ENCODE data around the gene HP1BP3.

The HP1BP3 gene

GRCh38 chr1:20708891-20709290, 78.2 kb downstream of the HP1BP3 start:
- no peak for TF ChIP-seq CTCF (conservative IDR thresholded peaks at IDR 0.05; ENCODE audit: control insufficient read depth, insufficient read depth, low read depth, low read length)
- DNase-seq (ENCODE audit: low read depth) = no peak
- no peak overlapping the region for H3K4me3 ChIP-seq (ENCODE audit: control insufficient read depth, low read depth, low read length)

GRCh38 chr1:20708057-20708456, 79.0 kb downstream of the HP1BP3 start:
- no peak for DNase-seq (ENCODE audit: low read depth)
- TF ChIP-seq CTCF (conservative IDR thresholded peaks at IDR 0.05; ENCODE audit: control insufficient read depth, insufficient read depth, low read depth, low read length) = no peak
- H3K4me3 ChIP-seq (ENCODE audit: control insufficient read depth, low read depth, low read length) = no peak overlapping the region

GRCh38 chr1:20706841-20707240, 80.3 kb downstream of the HP1BP3 start:
- no peak for TF ChIP-seq CTCF (conservative IDR thresholded peaks at IDR 0.05; ENCODE audit: control insufficient read depth, insufficient read depth, low read depth, low read length)
- no peak for DNase-seq (ENCODE audit: low read depth)
- H3K4me3 ChIP-seq (ENCODE audit: control insufficient read depth, low read depth, low read length) = no peak overlapping the region

GRCh38 chr1:20705203-20705755, 81.8 kb downstream of the HP1BP3 start:
- no peak for DNase-seq (ENCODE audit: low read depth)
- TF ChIP-seq CTCF (conservative IDR thresholded peaks at IDR 0.05; ENCODE audit: control insufficient read depth, insufficient read depth, low read depth, low read length) = no peak
- no peak overlapping the region for H3K4me3 ChIP-seq (ENCODE audit: control insufficient read depth, low read depth, low read length)

- no peak for DNase-seq (ENCODE audit: low read depth)
- no peak for TF ChIP-seq CTCF (conservative IDR thresholded peaks at IDR 0.05; ENCODE audit: control insufficient read depth, insufficient read depth, low read depth, low read length)
These were observed 82.5 kb downstream of the HP1BP3 start for GRCh38 chr1:20704390-20705202.

GRCh38 chr1:20703124-20703756, 83.9 kb downstream of the HP1BP3 start:
- DNase-seq (ENCODE audit: low read depth) = no peak
- H3K4me3 ChIP-seq (ENCODE audit: control insufficient read depth, low read depth, low read length) = no peak overlapping the region
- TF ChIP-seq CTCF (conservative IDR thresholded peaks at IDR 0.05; ENCODE audit: control insufficient read depth, insufficient read depth, low read depth, low read length) = no peak

More at GRCh38 chr1:20704390-20705202, 82.5 kb downstream of the HP1BP3 start:
- H3K4me3 ChIP-seq (ENCODE audit: control insufficient read depth, low read depth, low read length) = no peak overlapping the region

All from fibroblast of mammary gland (primary cell).